WI38 (cell line): ENCODE results near the gene DLX2.
"Not testable (repeated sequence)": the region's sequence is repeated elsewhere in the genome, so short reads cannot be mapped to it uniquely, and the experiment has no call there.

Experiments used
- H3K4me3 ChIP-seq: 2 replicates; pipeline ENCODE4 v1.5.1; 2011; ENCODE audit warnings: low read depth, mild to moderate bottlenecking, control low read depth, low read length
- CTCF ChIP-seq: IDR thresholded peaks from 2 replicates; pipeline ENCODE4 v1.5.1; 2012; ENCODE audit warnings: low read depth, mild to moderate bottlenecking, control low read depth, low read length

DLX2 gene

GRCh38 chr2:172102391-172103359, at the start of gene DLX2:
Gene DLX2 (minus strand): TSS chr2:172102900. CDS start chr2:172102538, 362 bp downstream.
- TF ChIP-seq CTCF: no peak
- H3K4me3 ChIP-seq: peak within 1 kb of the TSS; percentile 70

GRCh38 chr2:172147944-172148650, 45.4 kb upstream of the DLX2 start:
- no peak overlapping the region for H3K4me3 ChIP-seq
- TF ChIP-seq CTCF: no peak

GRCh38 chr2:172143817-172144216, 41.1 kb upstream of the DLX2 start:
- no peak for TF ChIP-seq CTCF
- no peak overlapping the region for H3K4me3 ChIP-seq

- not testable (repeated sequence) for H3K4me3 ChIP-seq
These were observed 36.0 kb upstream of the DLX2 start for GRCh38 chr2:172138727-172139126.

- no peak for TF ChIP-seq CTCF
- no peak overlapping the region for H3K4me3 ChIP-seq
These were observed 35.2 kb upstream of the DLX2 start for GRCh38 chr2:172137943-172138342.

GRCh38 chr2:172137109-172137508, 34.4 kb upstream of the DLX2 start:
- no peak overlapping the region for H3K4me3 ChIP-seq
- TF ChIP-seq CTCF: no peak

GRCh38 chr2:172135446-172135845, 32.7 kb upstream of the DLX2 start:
- TF ChIP-seq CTCF: no peak
- no peak overlapping the region for H3K4me3 ChIP-seq
